ENCODE results near the gene GTPBP10. TPM values are rescaled to one million over a fixed set of nuclear protein-coding genes. Genes with fewer than 3 reads are reported as not detected.

The GTPBP10 gene
- total and polyA plus RNA-seq, 2 of the 13 experiments (the other 11 are each of a cell fraction or from before 2014, with no cell fraction given) = 13.3 to 38.7 TPM

- TF ChIP-seq KDM1A (CRISPR knock-in tag; IDR thresholded peaks at IDR 0.05) (no peak), ATF2 (CRISPR knock-in tag; IDR thresholded peaks at IDR 0.05) (peak; percentile 73; the same call in 1 of the 2 replicates), ZNF777 (CRISPR knock-in tag; IDR thresholded peaks at IDR 0.05) (no peak), ZBTB7B (CRISPR knock-in tag; IDR thresholded peaks at IDR 0.05) (peak; percentile 66), ZFP36L1 (CRISPR knock-in tag; IDR thresholded peaks at IDR 0.05) (0 out of 2 replicates have a peak, but pooled peaks have one; percentile 50), DMAP1 (CRISPR knock-in tag; IDR thresholded peaks at IDR 0.05) (peak; percentile 67), TSC22D2 (CRISPR knock-in tag; IDR thresholded peaks at IDR 0.05; ENCODE audit: borderline replicate concordance) (0 out of 2 replicates have a peak, but pooled peaks have one; percentile 26), XRCC5 (optimal IDR thresholded peaks at IDR 0.05; ENCODE audit: low read length) (peak; percentile 53), THAP11 (CRISPR knock-in tag; IDR thresholded peaks at IDR 0.05) (peak; percentile 99), RCOR2 (CRISPR knock-in tag; IDR thresholded peaks at IDR 0.05) (0 out of 2 replicates have a peak, but pooled peaks have one; percentile 12), CEBPG (CRISPR knock-in tag; IDR thresholded peaks at IDR 0.05) (peak; percentile 95), POLR2G (IDR thresholded peaks at IDR 0.05; ENCODE audit: low read depth, low read length) (peak; percentile 88), ZNF574 (CRISPR knock-in tag; IDR thresholded peaks at IDR 0.05) (peak; percentile 89), ZBTB7A (CRISPR knock-in tag; IDR thresholded peaks at IDR 0.05) (no peak), TGIF2 (CRISPR knock-in tag; IDR thresholded peaks at IDR 0.05) (peak; percentile 40), PITX1 (CRISPR knock-in tag; IDR thresholded peaks at IDR 0.05) (peak; percentile 68; the same call in 1 of the 2 replicates)
- TF ChIP-seq, protein P1, sequence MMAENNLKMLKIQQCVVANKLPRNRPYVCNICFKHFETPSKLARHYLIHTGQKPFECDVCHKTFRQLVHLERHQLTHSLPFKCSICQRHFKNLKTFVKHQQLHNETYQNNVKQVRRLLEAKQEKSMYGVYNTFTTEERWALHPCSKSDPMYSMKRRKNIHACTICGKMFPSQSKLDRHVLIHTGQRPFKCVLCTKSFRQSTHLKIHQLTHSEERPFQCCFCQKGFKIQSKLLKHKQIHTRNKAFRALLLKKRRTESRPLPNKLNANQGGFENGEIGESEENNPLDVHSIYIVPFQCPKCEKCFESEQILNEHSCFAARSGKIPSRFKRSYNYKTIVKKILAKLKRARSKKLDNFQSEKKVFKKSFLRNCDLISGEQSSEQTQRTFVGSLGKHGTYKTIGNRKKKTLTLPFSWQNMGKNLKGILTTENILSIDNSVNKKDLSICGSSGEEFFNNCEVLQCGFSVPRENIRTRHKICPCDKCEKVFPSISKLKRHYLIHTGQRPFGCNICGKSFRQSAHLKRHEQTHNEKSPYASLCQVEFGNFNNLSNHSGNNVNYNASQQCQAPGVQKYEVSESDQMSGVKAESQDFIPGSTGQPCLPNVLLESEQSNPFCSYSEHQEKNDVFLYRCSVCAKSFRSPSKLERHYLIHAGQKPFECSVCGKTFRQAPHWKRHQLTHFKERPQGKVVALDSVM (CRISPR knock-in tag; IDR thresholded peaks at IDR 0.05) = no peak
These were observed 56.9 kb downstream of the GTPBP10 start, which contains the start of gene CLDN12 (continued) for GRCh38 chr7:90403174-90404113.
